ENCODE measurements around the gene TMCO4. TPM values are rescaled to one million over a fixed set of nuclear protein-coding genes. Genes with fewer than 3 reads are reported as not detected.
A peak's percentile ranks its signal among the peaks of the same experiment; 100 is the strongest.

Gene TMCO4
- total RNA-seq, 1 donor from 2014 or later, result 24.3 TPM

DNA sequence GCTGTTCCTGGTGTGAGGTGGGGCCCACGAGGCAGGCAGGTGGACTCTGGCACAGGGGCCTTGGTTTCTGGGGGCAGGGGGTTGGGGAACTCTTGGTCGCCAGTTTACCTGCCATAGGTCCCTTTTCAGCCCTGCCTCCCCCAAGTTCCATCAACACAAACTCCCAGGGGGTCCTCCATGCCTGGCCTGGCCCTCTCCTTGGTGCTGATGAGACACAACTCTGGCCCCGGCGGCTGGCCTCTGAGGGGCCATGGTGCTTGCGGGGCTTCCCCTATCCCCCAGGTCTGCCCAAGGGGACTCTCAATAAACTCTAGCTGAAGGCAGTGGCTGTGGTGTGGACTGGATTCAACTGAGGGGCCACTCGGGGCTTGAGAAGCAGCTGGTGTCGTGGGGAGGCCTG, 119.1 kb downstream of the TMCO4 start:
- TF ChIP-seq, protein P1, sequence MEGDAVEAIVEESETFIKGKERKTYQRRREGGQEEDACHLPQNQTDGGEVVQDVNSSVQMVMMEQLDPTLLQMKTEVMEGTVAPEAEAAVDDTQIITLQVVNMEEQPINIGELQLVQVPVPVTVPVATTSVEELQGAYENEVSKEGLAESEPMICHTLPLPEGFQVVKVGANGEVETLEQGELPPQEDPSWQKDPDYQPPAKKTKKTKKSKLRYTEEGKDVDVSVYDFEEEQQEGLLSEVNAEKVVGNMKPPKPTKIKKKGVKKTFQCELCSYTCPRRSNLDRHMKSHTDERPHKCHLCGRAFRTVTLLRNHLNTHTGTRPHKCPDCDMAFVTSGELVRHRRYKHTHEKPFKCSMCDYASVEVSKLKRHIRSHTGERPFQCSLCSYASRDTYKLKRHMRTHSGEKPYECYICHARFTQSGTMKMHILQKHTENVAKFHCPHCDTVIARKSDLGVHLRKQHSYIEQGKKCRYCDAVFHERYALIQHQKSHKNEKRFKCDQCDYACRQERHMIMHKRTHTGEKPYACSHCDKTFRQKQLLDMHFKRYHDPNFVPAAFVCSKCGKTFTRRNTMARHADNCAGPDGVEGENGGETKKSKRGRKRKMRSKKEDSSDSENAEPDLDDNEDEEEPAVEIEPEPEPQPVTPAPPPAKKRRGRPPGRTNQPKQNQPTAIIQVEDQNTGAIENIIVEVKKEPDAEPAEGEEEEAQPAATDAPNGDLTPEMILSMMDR (IDR thresholded peaks at IDR 0.05), result no peak
- H3K4me1 ChIP-seq, result no peaks in the 10 kb centered on the region
- no peaks in the 10 kb centered on the region for H3K27me3 ChIP-seq
- H3K36me3 ChIP-seq, result peaks cover 13% of the 10 kb centered on the region
- H3K9me3 ChIP-seq, result no peaks in the 10 kb centered on the region
- DNase-seq (no peak), ATAC-seq (no peak)
- no peak overlapping the region for H3K27ac ChIP-seq
- intact Hi-C loops (cut with DNase I), result no loop called here
- H3K4me3 ChIP-seq, result no peak overlapping the region

GRCh38 chr1:19679691-19680090, 120.0 kb downstream of the TMCO4 start:
- Histone ChIP-seq H3K4me3 (no peak overlapping the region), H3K4me1 (no peaks in the 10 kb centered on the region), H3K27me3 (peaks cover 6% of the 10 kb centered on the region), H3K27ac (no peak overlapping the region), H3K36me3 (peaks cover 13% of the 10 kb centered on the region), H3K9me3 (no peaks in the 10 kb centered on the region)
- no peak for ATAC-seq
- TF ChIP-seq, protein P1 (IDR thresholded peaks at IDR 0.05), result no peak
- intact Hi-C loops (cut with DNase I), result no loop called here
- no peak for DNase-seq

DNA sequence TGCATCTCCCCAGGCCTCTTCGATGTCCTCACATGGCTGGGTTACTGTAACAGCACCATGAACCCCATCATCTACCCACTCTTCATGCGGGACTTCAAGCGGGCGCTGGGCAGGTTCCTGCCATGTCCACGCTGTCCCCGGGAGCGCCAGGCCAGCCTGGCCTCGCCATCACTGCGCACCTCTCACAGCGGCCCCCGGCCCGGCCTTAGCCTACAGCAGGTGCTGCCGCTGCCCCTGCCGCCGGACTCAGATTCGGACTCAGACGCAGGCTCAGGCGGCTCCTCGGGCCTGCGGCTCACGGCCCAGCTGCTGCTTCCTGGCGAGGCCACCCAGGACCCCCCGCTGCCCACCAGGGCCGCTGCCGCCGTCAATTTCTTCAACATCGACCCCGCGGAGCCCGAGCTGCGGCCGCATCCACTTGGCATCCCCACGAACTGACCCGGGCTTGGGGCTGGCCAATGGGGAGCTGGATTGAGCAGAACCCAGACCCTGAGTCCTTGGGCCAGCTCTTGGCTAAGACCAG, 120.7 kb downstream of the TMCO4 start:
- no peaks in the 10 kb centered on the region for H3K9me3 ChIP-seq
- ATAC-seq, result no peak
- DNase-seq, result no peak
- no peaks in the 10 kb centered on the region for H3K4me1 ChIP-seq
- H3K36me3 ChIP-seq, result peaks cover 13% of the 10 kb centered on the region
- TF ChIP-seq, protein P1 (IDR thresholded peaks at IDR 0.05), result no peak
- H3K27ac ChIP-seq, result no peak overlapping the region
- intact Hi-C loops (cut with DNase I), result no loop called here
- no peak overlapping the region for H3K4me3 ChIP-seq
- H3K27me3 ChIP-seq, result peaks cover 6% of the 10 kb centered on the region

- DNase-seq, result no peak
- no peak overlapping the region for H3K27ac ChIP-seq
- no peaks in the 10 kb centered on the region for H3K9me3 ChIP-seq
- intact Hi-C loops (cut with DNase I), result no loop called here
- peaks cover 13% of the 10 kb centered on the region for H3K36me3 ChIP-seq
- H3K4me1 ChIP-seq, result no peaks in the 10 kb centered on the region
- ATAC-seq, result no peak
- TF ChIP-seq, protein P1 (IDR thresholded peaks at IDR 0.05), result no peak
- H3K27me3 ChIP-seq, result peaks cover 6% of the 10 kb centered on the region
- H3K4me3 ChIP-seq, result no peak overlapping the region
These were observed 121.2 kb downstream of the TMCO4 start for GRCh38 chr1:19678493-19678892.

GRCh38 chr1:19676438-19676922, 123.2 kb downstream of the TMCO4 start:
- TF ChIP-seq, protein P1 (IDR thresholded peaks at IDR 0.05), result no peak
- H3K27me3 ChIP-seq, result peaks cover 14% of the 10 kb centered on the region
- no peak overlapping the region for H3K4me3 ChIP-seq
- ATAC-seq, result peak; percentile 54
- H3K36me3 ChIP-seq, result no peaks in the 10 kb centered on the region
- DNase-seq, result no peak
- no peak overlapping the region for H3K27ac ChIP-seq
- H3K4me1 ChIP-seq, result no peaks in the 10 kb centered on the region
- H3K9me3 ChIP-seq, result no peaks in the 10 kb centered on the region
- intact Hi-C loops (cut with DNase I), result no loop called here

GRCh38 chr1:19675797-19676196, 123.9 kb downstream of the TMCO4 start:
- no peak for DNase-seq
- no peaks in the 10 kb centered on the region for H3K4me1 ChIP-seq
- intact Hi-C loops (cut with DNase I), result no loop called here
- H3K27me3 ChIP-seq, result peaks cover 14% of the 10 kb centered on the region
- TF ChIP-seq, protein P1 (IDR thresholded peaks at IDR 0.05), result no peak
- H3K27ac ChIP-seq, result no peak overlapping the region
- no peaks in the 10 kb centered on the region for H3K9me3 ChIP-seq
- no peak overlapping the region for H3K4me3 ChIP-seq
- ATAC-seq, result no peak
- no peaks in the 10 kb centered on the region for H3K36me3 ChIP-seq
